ENCODE data around the gene LENG9. TPM values are rescaled to one million over a fixed set of nuclear protein-coding genes. Genes with fewer than 3 reads are reported as not detected.

Gene LENG9
- total RNA-seq, 1 donor from 2014 or later, result 7.2 TPM

GRCh38 chr19:54420383-54421168 is 43.0 kb downstream of the LENG9 start:
- ATAC-seq, result no peak

DNA sequence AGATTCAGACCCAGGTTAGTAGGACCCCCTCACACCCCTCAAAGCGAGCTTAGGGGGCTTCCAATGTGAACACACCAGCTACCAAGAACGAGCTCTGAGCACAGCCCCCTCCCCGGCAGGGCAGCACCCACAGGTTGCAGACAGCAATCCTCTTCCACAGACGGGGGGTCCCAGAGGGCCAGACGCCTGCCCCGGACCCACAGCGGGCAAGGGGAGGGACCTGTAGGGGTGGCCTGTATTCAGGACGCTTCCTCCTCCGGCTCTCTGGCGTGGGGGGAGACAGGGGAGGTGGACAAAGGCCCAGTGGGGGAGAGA is 43.6 kb downstream of the LENG9 start:
- ATAC-seq, result no peak

DNA sequence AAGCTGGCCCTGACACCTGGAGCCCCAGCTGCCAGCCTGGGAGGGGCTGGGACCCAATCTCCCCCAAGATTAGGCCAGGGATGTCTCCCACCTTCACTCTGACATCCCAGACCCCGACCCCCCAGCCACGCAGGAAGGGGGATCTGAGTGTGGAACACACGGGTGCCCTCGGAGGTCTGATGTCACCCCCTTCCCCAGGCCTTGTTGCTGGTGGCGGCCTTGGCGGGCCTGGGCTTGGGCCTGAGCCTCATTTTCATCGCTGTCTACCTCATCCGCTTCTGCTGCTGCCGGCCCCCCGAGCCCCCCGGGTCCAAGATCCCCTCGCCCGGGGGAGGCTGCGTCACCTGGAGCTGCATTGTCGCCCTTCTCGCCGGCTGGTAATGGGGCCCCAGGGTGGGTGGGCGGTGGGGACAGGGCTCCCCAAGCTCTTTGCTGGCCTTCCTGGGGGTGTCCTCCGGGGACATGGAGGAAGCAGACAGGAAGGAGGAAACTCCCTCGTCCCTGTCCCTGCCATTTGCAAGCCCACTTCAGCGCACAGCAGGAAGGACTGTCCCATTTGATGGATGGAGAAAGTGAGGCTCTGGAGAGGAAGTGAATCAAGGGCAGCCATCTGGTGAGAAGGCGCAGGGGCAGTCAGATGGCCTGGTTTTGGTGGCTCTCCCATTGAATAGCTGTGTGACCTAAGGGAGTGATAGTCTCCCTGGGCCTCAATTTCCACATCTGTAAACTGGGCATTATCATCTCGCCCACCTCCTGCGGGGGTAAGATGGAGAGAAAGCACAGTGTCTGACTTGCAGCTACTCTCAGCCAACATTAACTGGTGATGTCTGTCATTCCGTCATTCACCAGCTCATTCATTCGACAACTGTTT is 44.4 kb downstream of the LENG9 start:
- no peak for ATAC-seq

DNA sequence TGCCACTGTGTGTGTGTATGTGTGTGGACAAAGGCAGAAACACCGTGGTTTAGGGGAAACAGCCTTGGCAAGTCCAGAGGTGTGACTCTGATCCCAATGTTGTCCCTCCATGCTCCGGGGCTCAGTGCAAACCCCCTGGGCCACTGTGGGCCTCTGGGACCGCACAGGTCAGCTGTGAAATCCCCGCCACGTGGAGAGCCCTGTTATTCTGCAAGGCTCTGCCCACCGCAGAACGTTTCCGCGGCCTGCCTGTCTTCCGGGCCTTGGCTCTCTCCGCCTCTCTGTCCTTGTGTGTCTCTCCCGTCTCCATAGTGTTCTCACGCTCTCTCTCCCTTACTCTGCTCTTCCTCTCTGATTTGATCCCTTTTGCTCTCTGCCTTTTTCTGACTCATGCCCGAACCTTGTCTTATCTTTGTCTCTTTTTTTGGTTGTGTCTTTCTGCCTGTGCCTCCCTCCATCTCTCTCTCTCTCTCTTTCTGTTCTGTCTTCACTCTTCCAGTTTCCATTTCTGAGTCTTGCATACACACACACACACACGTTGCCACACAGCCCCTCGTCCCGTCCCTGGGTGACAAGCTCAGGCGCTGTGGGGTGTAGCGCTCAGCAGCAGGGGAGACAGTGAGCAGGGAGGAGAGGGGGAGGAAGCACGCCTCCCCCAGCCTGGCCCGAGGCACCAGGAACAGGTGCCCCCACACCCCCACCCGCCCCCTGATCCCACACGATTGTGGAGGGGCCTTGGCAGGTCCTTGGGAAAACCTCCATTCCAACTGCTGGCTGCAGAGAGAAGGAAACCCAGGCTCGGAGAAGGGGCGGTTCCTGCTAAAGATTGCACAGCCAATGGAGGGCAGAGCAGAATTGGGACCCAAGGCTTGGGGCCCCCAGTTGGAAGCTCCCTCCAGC is 45.3 kb downstream of the LENG9 start:
- ATAC-seq, result no peak

DNA sequence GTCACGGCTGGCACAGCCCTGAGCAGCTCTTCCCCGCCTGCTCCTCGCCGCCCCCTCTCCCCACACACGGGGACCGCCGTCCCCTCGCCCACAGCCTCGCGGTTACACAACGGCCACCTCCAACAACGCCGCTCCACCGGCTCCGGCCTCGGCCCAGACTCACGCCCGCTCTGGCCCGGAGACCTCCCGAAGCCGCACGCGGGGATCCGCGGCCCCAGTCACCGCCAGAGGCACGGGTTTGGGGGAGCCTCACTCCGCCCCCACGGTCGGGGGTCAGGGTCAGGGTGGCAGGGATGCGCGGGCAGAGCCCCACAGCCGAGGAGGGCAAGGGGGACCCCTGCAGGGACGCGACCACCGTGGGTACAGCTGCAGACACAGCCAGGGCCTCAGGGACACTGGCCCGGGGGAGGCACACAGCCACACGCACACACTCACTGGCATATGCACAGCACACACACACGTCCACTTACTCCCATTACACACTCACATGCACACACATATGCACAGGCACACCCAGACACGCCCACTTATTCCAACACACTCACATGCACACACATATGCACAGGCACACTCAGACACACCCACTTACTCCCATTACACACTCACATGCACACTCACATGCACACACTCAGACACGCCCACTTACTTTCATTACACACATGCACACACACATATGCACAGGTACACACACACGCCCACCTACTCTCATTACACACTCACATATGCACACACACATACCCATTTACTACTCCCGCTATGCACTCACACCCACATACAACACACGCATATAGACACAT is 46.7 kb downstream of the LENG9 start:
- no peak for ATAC-seq

GRCh38 chr19:54415901-54416673 is 47.5 kb downstream of the LENG9 start:
- no peak for ATAC-seq

GRCh38 chr19:54415208-54415900 is 48.2 kb downstream of the LENG9 start, which contains the start of gene TTYH1:
Gene TTYH1, plus strand, starts transcription at chr19:54415464. Its CDS starts 89 bp downstream, at chr19:54415553.
- no peak for ATAC-seq

- no peak for ATAC-seq
Observed at GRCh38 chr19:54414156-54414555, 49.4 kb downstream of the LENG9 start.

GRCh38 chr19:54412877-54413276 is 50.7 kb downstream of the LENG9 start:
- ATAC-seq, result no peak

Other genes with a start within 250 kb of the LENG9 start
- gene LILRB3, start 240.8 kb downstream of the LENG9 start, total RNA-seq, result 0.72 TPM
- gene LILRA6, start 221.0 kb downstream of the LENG9 start, total RNA-seq, result not detected
- 0.32 TPM for gene LILRB5, start 206.5 kb downstream of the LENG9 start, total RNA-seq
- 0.84 TPM for gene LILRB2, start 182.7 kb downstream of the LENG9 start, total RNA-seq
- gene LILRA5, start 150.6 kb downstream of the LENG9 start, total RNA-seq, result 0.64 TPM
- gene LILRA4, start 124.6 kb downstream of the LENG9 start, total RNA-seq, result not detected
- 1.5 TPM for gene LAIR1, start 98.8 kb downstream of the LENG9 start, total RNA-seq
- 0.44 TPM for gene TTYH1, start 48.3 kb downstream of the LENG9 start, total RNA-seq
- 38.5 TPM for gene LENG8, start 14.6 kb downstream of the LENG9 start, total RNA-seq
- 18.2 TPM for gene CDC42EP5, start 9.5 kb upstream of the LENG9 start, total RNA-seq
- gene LAIR2, start 39.1 kb upstream of the LENG9 start, total RNA-seq, result not detected
- gene LILRA2, start 110.0 kb upstream of the LENG9 start, total RNA-seq, result not detected
- 0.16 TPM for gene LILRA1, start 129.9 kb upstream of the LENG9 start, total RNA-seq
- 1.3 TPM for gene LILRB1, start 166.7 kb upstream of the LENG9 start, total RNA-seq
- gene LILRB4, start 199.2 kb upstream of the LENG9 start, total RNA-seq, result 0.48 TPM

Measured in esophagus mucosa (tissue), 1 donor.